Middle frontal gyrus (tissue), 1 donor: ENCODE data around the gene CENPX.

Source experiments
- DNase-seq: peaks from one replicate; pipeline ENCODE4 v3.0.0-alpha.2; 2015; ENCODE audit warnings: low spot score; ENCODE audit errors: extremely low spot score

The CENPX gene

GRCh38 chr17:82055023-82055964, 32.6 kb upstream of the CENPX start:
- DNase-seq, result no peak

GRCh38 chr17:82054351-82055022, 31.8 kb upstream of the CENPX start:
- no peak for DNase-seq

GRCh38 chr17:82053556-82054263, 31.0 kb upstream of the CENPX start:
- DNase-seq, result no peak

GRCh38 chr17:82053130-82053529, 30.5 kb upstream of the CENPX start:
- no peak for DNase-seq

- no peak for DNase-seq
Observed at GRCh38 chr17:82052638-82053059, 30.0 kb upstream of the CENPX start.

- DNase-seq, result peak; percentile 32
Observed at GRCh38 chr17:82051776-82052637, 29.3 kb upstream of the CENPX start, which contains the start of the genes GPS1 and RFNG. Gene GPS1, plus strand, starts transcription at chr17:82051898. Its CDS starts 34 bp downstream, at chr17:82051932. Gene RFNG, minus strand, starts transcription at chr17:82051811. Its CDS starts 45 bp downstream, at chr17:82051766.

- DNase-seq, result no peak
Observed at GRCh38 chr17:82050761-82051641, 28.3 kb upstream of the CENPX start.

GRCh38 chr17:82050152-82050760, 27.6 kb upstream of the CENPX start:
- DNase-seq, result no peak

- no peak for DNase-seq
Observed at GRCh38 chr17:82049521-82049971, 26.9 kb upstream of the CENPX start.

GRCh38 chr17:82049106-82049505, 26.4 kb upstream of the CENPX start:
- DNase-seq, result no peak

- no peak for DNase-seq
Observed at GRCh38 chr17:82048571-82048971, 25.9 kb upstream of the CENPX start.

- DNase-seq, result no peak
Observed at GRCh38 chr17:82047914-82048570, 25.4 kb upstream of the CENPX start.

GRCh38 chr17:82047379-82047778, 24.7 kb upstream of the CENPX start:
- DNase-seq, result no peak

- DNase-seq, result no peak
Observed at GRCh38 chr17:82046903-82047302, 24.2 kb upstream of the CENPX start.

GRCh38 chr17:82045936-82046484, 23.3 kb upstream of the CENPX start:
- DNase-seq, result no peak

GRCh38 chr17:82043507-82043906, 20.8 kb upstream of the CENPX start:
- DNase-seq, result no peak

GRCh38 chr17:82042649-82043048, 20.0 kb upstream of the CENPX start:
- no peak for DNase-seq

- no peak for DNase-seq
Observed at GRCh38 chr17:82041144-82041814, 18.6 kb upstream of the CENPX start.
